MCF 10A (cell line): ENCODE results near the gene CPSF3. TPM values are rescaled to one million over a fixed set of nuclear protein-coding genes. Genes with fewer than 3 reads are reported as not detected.

Experiments used
- BruUV-seq: library from RNA; stranded (reverse); fragments of 400-500 nt; replicated peaks from 2 replicates; lab custom pipeline; 2021; lab: Mats Ljungman, UMichigan
- CTCF ChIA-PET: fragments of 300-600 bp; sonication (Branson Sonifier 250); formaldehyde crosslinking; extraction: SDS; loops from one replicate; lab custom pipeline; 2021; ENCODE audit warnings: antibody characterized with exemption, inconsistent platforms; lab: Yijun Ruan, JAX
- POLR2A ChIA-PET: fragments of 300-600, 350-650 bp; sonication (Branson Sonifier 250); formaldehyde crosslinking; extraction: SDS; loops from one replicate; lab custom pipeline; 2020; ENCODE audit warnings: antibody characterized with exemption, inconsistent platforms; lab: Yijun Ruan, JAX
- DNase-seq: peaks from one replicate; pipeline ENCODE4 v3.0.0-alpha.2; 2018; ENCODE audit not compliant: unreplicated experiment
- H3K27ac Mint-ChIP-seq: one replicate; pipeline ENCODE4 v1.8.0; 2022; ENCODE audit warnings: mild to moderate bottlenecking, low read depth, mixed read lengths; ENCODE audit not compliant: unreplicated experiment
- H3K27me3 Mint-ChIP-seq: one replicate; pipeline ENCODE4 v1.8.0; 2022; ENCODE audit warnings: mixed read lengths; ENCODE audit not compliant: insufficient read depth, unreplicated experiment
- H3K36me3 Mint-ChIP-seq: one replicate; pipeline ENCODE4 v1.8.0; 2022; ENCODE audit warnings: mild to moderate bottlenecking, moderate library complexity, mixed read lengths; ENCODE audit not compliant: insufficient read depth, unreplicated experiment
- H3K4me1 Mint-ChIP-seq: one replicate; pipeline ENCODE4 v1.8.0; 2022; ENCODE audit warnings: mixed read lengths; ENCODE audit not compliant: insufficient read depth, unreplicated experiment
- H3K4me3 Mint-ChIP-seq: one replicate; pipeline ENCODE4 v1.8.0; 2022; ENCODE audit warnings: mild to moderate bottlenecking, moderate library complexity, mixed read lengths; ENCODE audit not compliant: unreplicated experiment
- H3K9me3 Mint-ChIP-seq: one replicate; pipeline ENCODE4 v1.8.0; 2022; ENCODE audit warnings: mixed read lengths; ENCODE audit not compliant: unreplicated experiment
- intact Hi-C: fragments of 100-400 bp; cut with micrococcal nuclease; formaldehyde crosslinking; loops from 2 replicates; pipeline ENCODE4 v1.14.1; 2022
- total RNA-seq: library from RNA; stranded (reverse); gene quantifications from 2 replicates; pipeline ENCODE4 v1.2.3, GENCODE V29; 2022
- TF ChIP-seq, protein P1 (sequence below): fragments of 200-600 bp; IDR thresholded peaks from one replicate; pipeline ENCODE4 v1.8.0; 2022; ENCODE audit warnings: antibody characterized with exemption, mild to moderate bottlenecking; ENCODE audit not compliant: unreplicated experiment

Gene CPSF3
- total RNA-seq, 1 experiment from 2014 or later: 51.0 TPM

GRCh38 chr2:9388199-9388681 is 35.2 kb upstream of the CPSF3 start:
- POLR2A ChIA-PET: interaction anchor here (1.4 to 4.3 kb wide), 2 partner anchors 32 to 35 kb away, joined by 5 to 44 read pairs; partner anchors contain the start of genes CPSF3 and ITGB1BP1
- CTCF ChIA-PET: interaction anchor here (0.6 to 1.4 kb wide), 3 partner anchors 12 to 46 kb away, joined by 3 read pairs; no protein-coding TSS in a partner anchor
- Mint-ChIP-seq H3K36me3 (peaks cover 63% of the 10 kb centered on the region), H3K4me3 (no peak overlapping the region), H3K9me3 (no peaks in the 10 kb centered on the region), H3K27ac (peak overlapping the region; percentile 75), H3K4me1 (peaks cover 24% of the 10 kb centered on the region), H3K27me3 (no peaks in the 10 kb centered on the region)
- BruUV-seq: no TSS peak
- intact Hi-C loops: no loop called here
- TF ChIP-seq, protein P1, sequence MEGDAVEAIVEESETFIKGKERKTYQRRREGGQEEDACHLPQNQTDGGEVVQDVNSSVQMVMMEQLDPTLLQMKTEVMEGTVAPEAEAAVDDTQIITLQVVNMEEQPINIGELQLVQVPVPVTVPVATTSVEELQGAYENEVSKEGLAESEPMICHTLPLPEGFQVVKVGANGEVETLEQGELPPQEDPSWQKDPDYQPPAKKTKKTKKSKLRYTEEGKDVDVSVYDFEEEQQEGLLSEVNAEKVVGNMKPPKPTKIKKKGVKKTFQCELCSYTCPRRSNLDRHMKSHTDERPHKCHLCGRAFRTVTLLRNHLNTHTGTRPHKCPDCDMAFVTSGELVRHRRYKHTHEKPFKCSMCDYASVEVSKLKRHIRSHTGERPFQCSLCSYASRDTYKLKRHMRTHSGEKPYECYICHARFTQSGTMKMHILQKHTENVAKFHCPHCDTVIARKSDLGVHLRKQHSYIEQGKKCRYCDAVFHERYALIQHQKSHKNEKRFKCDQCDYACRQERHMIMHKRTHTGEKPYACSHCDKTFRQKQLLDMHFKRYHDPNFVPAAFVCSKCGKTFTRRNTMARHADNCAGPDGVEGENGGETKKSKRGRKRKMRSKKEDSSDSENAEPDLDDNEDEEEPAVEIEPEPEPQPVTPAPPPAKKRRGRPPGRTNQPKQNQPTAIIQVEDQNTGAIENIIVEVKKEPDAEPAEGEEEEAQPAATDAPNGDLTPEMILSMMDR: no peak
- DNase-seq: no peak

- intact Hi-C loops: no loop called here
- CTCF ChIA-PET: interaction anchor here (0.6 to 0.8 kb wide), 2 partner anchors 247 to 1207 kb away, joined by 3 read pairs; no protein-coding TSS in a partner anchor
- Mint-ChIP-seq H3K27me3 (no peaks in the 10 kb centered on the region), H3K36me3 (peaks cover 66% of the 10 kb centered on the region), H3K4me3 (no peak overlapping the region), H3K27ac (peak overlapping the region; percentile 75), H3K4me1 (peaks cover 24% of the 10 kb centered on the region), H3K9me3 (no peaks in the 10 kb centered on the region)
- no TSS peak for BruUV-seq
- POLR2A ChIA-PET: interaction anchor here (4.3 kb wide), 1 partner anchor 34 kb away, joined by 44 read pairs; the partner anchor contains the start of genes CPSF3 and ITGB1BP1
- DNase-seq: no peak
- TF ChIP-seq, protein P1: no peak
Measured at GRCh38 chr2:9388950-9389911, 34.2 kb upstream of the CPSF3 start.

GRCh38 chr2:9390151-9390850 is 33.2 kb upstream of the CPSF3 start:
- intact Hi-C loops: no loop called here

More at GRCh38 chr2:9390151-9390850, 33.2 kb upstream of the CPSF3 start:
- ChIA-PET POLR2A (interaction anchor here (0.7 kb wide), 1 partner anchor 155 kb away, joined by 3 read pairs; no protein-coding TSS in a partner anchor), CTCF (interaction anchor here (0.6 to 0.8 kb wide), 2 partner anchors 249 to 380 kb away, joined by 3 read pairs; no protein-coding TSS in a partner anchor)
- H3K36me3 Mint-ChIP-seq: peaks cover 76% of the 10 kb centered on the region
- BruUV-seq: no TSS peak
- TF ChIP-seq, protein P1: no peak
- H3K27ac Mint-ChIP-seq: peak overlapping the region; percentile 42
- H3K9me3 Mint-ChIP-seq: no peaks in the 10 kb centered on the region
- H3K4me1 Mint-ChIP-seq: peaks cover 24% of the 10 kb centered on the region
- H3K27me3 Mint-ChIP-seq: no peaks in the 10 kb centered on the region
- no peak for DNase-seq
- no peak overlapping the region for H3K4me3 Mint-ChIP-seq
